ENCODE measurements around the gene RFX1. TPM values are rescaled to one million over a fixed set of nuclear protein-coding genes. Genes with fewer than 3 reads are reported as not detected.
"Not testable (repeated sequence)": the region's sequence is repeated elsewhere in the genome, so short reads cannot be mapped to it uniquely, and the experiment has no call there.

Gene RFX1
- total RNA-seq, 1 experiment from 2014 or later, result 4.4 TPM

GRCh38 chr19:13935765-13936510 is 70.2 kb downstream of the RFX1 start:
- H3K27me3 ChIP-seq, result no peaks in the 10 kb centered on the region; the same call in 1 of the 2 replicates
- H3K27ac ChIP-seq, result no peak overlapping the region
- no peak overlapping the region for H3K4me3 ChIP-seq
- H3K9me3 ChIP-seq (replicated peaks), result no peaks in the 10 kb centered on the region
- DNase-seq, result peak; percentile 41 to 45
- H3K4me1 ChIP-seq, result no peaks in the 10 kb centered on the region; the same call in 1 of the 2 replicates
- no peaks in the 10 kb centered on the region for H3K36me3 ChIP-seq

- no peak for DNase-seq
- no peaks in the 10 kb centered on the region for H3K36me3 ChIP-seq
- H3K27me3 ChIP-seq, result no peaks in the 10 kb centered on the region; the same call in 1 of the 2 replicates
- H3K9me3 ChIP-seq (replicated peaks), result no peaks in the 10 kb centered on the region
- H3K27ac ChIP-seq, result no peak overlapping the region
- no peak overlapping the region for H3K4me3 ChIP-seq
- H3K4me1 ChIP-seq, result no peaks in the 10 kb centered on the region; the same call in 1 of the 2 replicates
Measured at GRCh38 chr19:13934785-13935109, 71.4 kb downstream of the RFX1 start.

GRCh38 chr19:13932911-13933393 is 73.2 kb downstream of the RFX1 start:
- H3K36me3 ChIP-seq, result 0 out of 2 replicates have a peak, but pooled peaks cover 3% of the 10 kb centered on the region
- no peak overlapping the region for H3K4me3 ChIP-seq
- no peaks in the 10 kb centered on the region for H3K9me3 ChIP-seq (replicated peaks)
- no peaks in the 10 kb centered on the region; the same call in 1 of the 2 replicates for H3K4me1 ChIP-seq
- H3K27ac ChIP-seq, result no peak overlapping the region
- no peak for DNase-seq
- no peaks in the 10 kb centered on the region for H3K27me3 ChIP-seq

- DNase-seq, result no peak
- H3K4me3 ChIP-seq, result no peak overlapping the region
- H3K9me3 ChIP-seq (replicated peaks), result no peaks in the 10 kb centered on the region
- no peaks in the 10 kb centered on the region for H3K27me3 ChIP-seq
- H3K4me1 ChIP-seq, result no peaks in the 10 kb centered on the region
- no peak overlapping the region for H3K27ac ChIP-seq
- 0 out of 2 replicates have a peak, but pooled peaks cover 3% of the 10 kb centered on the region for H3K36me3 ChIP-seq
Measured at GRCh38 chr19:13932149-13932637, 73.9 kb downstream of the RFX1 start.

GRCh38 chr19:13931391-13932148 is 74.5 kb downstream of the RFX1 start:
- H3K4me3 ChIP-seq, result no peak overlapping the region
- H3K4me1 ChIP-seq, result no peaks in the 10 kb centered on the region
- H3K27me3 ChIP-seq, result no peaks in the 10 kb centered on the region
- DNase-seq, result no peak
- no peaks in the 10 kb centered on the region for H3K9me3 ChIP-seq (replicated peaks)
- no peak overlapping the region for H3K27ac ChIP-seq
- H3K36me3 ChIP-seq, result 0 out of 2 replicates have a peak, but pooled peaks cover 3% of the 10 kb centered on the region

GRCh38 chr19:13930402-13930801 is 75.7 kb downstream of the RFX1 start:
- Histone ChIP-seq H3K36me3 (peaks cover 5% of the 10 kb centered on the region; the same call in 1 of the 2 replicates), H3K4me1 (no peaks in the 10 kb centered on the region), H3K9me3 (replicated peaks) (no peaks in the 10 kb centered on the region), H3K27ac (no peak overlapping the region), H3K4me3 (no peak overlapping the region), H3K27me3 (no peaks in the 10 kb centered on the region)
- no peak for DNase-seq

GRCh38 chr19:13929956-13930355 is 76.2 kb downstream of the RFX1 start:
- Histone ChIP-seq H3K4me3 (no peak overlapping the region), H3K27ac (no peak overlapping the region), H3K4me1 (no peaks in the 10 kb centered on the region), H3K36me3 (peaks cover 5% of the 10 kb centered on the region; the same call in 1 of the 2 replicates), H3K27me3 (no peaks in the 10 kb centered on the region), H3K9me3 (replicated peaks) (no peaks in the 10 kb centered on the region)
- no peak for DNase-seq

GRCh38 chr19:13929340-13929739 is 76.8 kb downstream of the RFX1 start:
- Histone ChIP-seq H3K4me1 (no peaks in the 10 kb centered on the region), H3K9me3 (replicated peaks) (no peaks in the 10 kb centered on the region), H3K27me3 (no peaks in the 10 kb centered on the region), H3K27ac (no peak overlapping the region), H3K4me3 (no peak overlapping the region), H3K36me3 (peaks cover 5% of the 10 kb centered on the region; the same call in 1 of the 2 replicates)
- DNase-seq, result no peak

GRCh38 chr19:13926715-13927114 is 79.4 kb downstream of the RFX1 start:
- no peaks in the 10 kb centered on the region for H3K9me3 ChIP-seq (replicated peaks)
- H3K4me3 ChIP-seq, result no peak overlapping the region
- peaks cover 5% of the 10 kb centered on the region for H3K36me3 ChIP-seq
- H3K4me1 ChIP-seq, result no peaks in the 10 kb centered on the region
- no peaks in the 10 kb centered on the region for H3K27me3 ChIP-seq
- DNase-seq, result no peak
- H3K27ac ChIP-seq, result no peak overlapping the region

GRCh38 chr19:13926010-13926409 is 80.1 kb downstream of the RFX1 start:
- H3K4me1 ChIP-seq, result no peaks in the 10 kb centered on the region
- peaks cover 5% of the 10 kb centered on the region for H3K36me3 ChIP-seq
- no peaks in the 10 kb centered on the region for H3K27me3 ChIP-seq

GRCh38 chr19:13923194-13923987 is 82.7 kb downstream of the RFX1 start:
- Histone ChIP-seq H3K27ac (no peak overlapping the region), H3K4me3 (no peak overlapping the region), H3K27me3 (no peaks in the 10 kb centered on the region), H3K36me3 (peaks cover 11% of the 10 kb centered on the region), H3K9me3 (replicated peaks) (peaks cover 5% of the 10 kb centered on the region; the same call in 1 of the 2 replicates), H3K4me1 (no peaks in the 10 kb centered on the region)
- DNase-seq, result no peak

More at GRCh38 chr19:13926010-13926409, 80.1 kb downstream of the RFX1 start:
- Histone ChIP-seq H3K4me3 (no peak overlapping the region), H3K27ac (no peak overlapping the region), H3K9me3 (replicated peaks) (peaks cover under 1% of the 10 kb centered on the region; the same call in 1 of the 2 replicates)
- no peak for DNase-seq

- H3K4me1 ChIP-seq; H3K9me3 ChIP-seq (replicated peaks); H3K27ac ChIP-seq; H3K36me3 ChIP-seq; DNase-seq; H3K4me3 ChIP-seq; H3K27me3 ChIP-seq: not testable (repeated sequence)
Measured at GRCh38 chr19:13922118-13922517, 84.0 kb downstream of the RFX1 start.

- Histone ChIP-seq H3K36me3 (peaks cover 8% of the 10 kb centered on the region), H3K4me1 (no peaks in the 10 kb centered on the region), H3K4me3 (no peak overlapping the region), H3K27me3 (no peaks in the 10 kb centered on the region), H3K9me3 (replicated peaks) (peaks cover 5% of the 10 kb centered on the region; the same call in 1 of the 2 replicates), H3K27ac (peak overlapping the region; percentile 36)
- peak; percentile 76 to 85 for DNase-seq
Measured at GRCh38 chr19:13920940-13921747, 85.0 kb downstream of the RFX1 start.

- H3K27me3 ChIP-seq, result no peaks in the 10 kb centered on the region
- H3K27ac ChIP-seq, result no peak overlapping the region
- no peak overlapping the region for H3K4me3 ChIP-seq
- no peaks in the 10 kb centered on the region for H3K4me1 ChIP-seq
- DNase-seq, result no peak
- H3K36me3 ChIP-seq, result peaks cover 6% of the 10 kb centered on the region
- peaks cover 5% of the 10 kb centered on the region; the same call in 1 of the 2 replicates for H3K9me3 ChIP-seq (replicated peaks)
Measured at GRCh38 chr19:13920524-13920923, 85.6 kb downstream of the RFX1 start.
